ENCODE results near the gene CRB3.

Gene CRB3

Small RNA genes within 50 kb of the gene (small RNA-seq; reads per million reads assigned to genes)
- gene AC010503.2 = 0 reads per million in 2 experiments
